Measurements from ENCODE around the gene PRKCE. TPM values are rescaled to one million over a fixed set of nuclear protein-coding genes. Genes with fewer than 3 reads are reported as not detected.
A peak's percentile ranks its signal among the peaks of the same experiment; 100 is the strongest.

Gene PRKCE
- total RNA-seq, 1 donor from 2014 or later = 23.6 TPM

DNA sequence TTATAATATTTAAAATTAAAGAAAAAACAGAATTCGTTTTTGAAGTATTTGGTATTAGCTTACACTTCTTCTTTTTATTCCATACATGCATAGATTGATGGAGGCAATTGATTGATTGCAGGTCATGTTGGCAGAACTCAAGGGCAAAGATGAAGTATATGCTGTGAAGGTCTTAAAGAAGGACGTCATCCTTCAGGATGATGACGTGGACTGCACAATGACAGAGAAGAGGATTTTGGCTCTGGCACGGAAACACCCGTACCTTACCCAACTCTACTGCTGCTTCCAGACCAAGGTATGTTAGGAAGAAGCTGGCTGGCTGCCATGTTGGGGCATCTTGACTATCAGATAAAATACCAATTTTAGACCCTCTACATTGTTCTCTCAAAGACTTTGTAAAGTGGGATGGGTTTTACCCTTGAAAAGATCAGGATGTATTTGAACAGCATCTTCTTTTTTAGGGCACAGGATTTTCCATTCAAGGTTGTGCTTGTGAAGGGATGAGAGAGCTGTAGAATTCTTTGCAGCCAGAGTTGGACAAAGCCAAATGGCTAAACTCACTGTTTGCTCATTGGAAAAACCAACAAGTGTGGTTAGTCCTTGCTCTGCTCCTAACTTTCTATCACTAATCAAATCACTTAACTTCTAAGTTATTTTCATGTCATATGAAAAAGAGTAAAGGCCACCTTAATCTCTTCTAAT lies 358.9 kb downstream of the PRKCE start:
- DNase-seq (ENCODE audit: low read depth in 2 of 2) = peak in 1 of 2 donors; percentile 19

DNA sequence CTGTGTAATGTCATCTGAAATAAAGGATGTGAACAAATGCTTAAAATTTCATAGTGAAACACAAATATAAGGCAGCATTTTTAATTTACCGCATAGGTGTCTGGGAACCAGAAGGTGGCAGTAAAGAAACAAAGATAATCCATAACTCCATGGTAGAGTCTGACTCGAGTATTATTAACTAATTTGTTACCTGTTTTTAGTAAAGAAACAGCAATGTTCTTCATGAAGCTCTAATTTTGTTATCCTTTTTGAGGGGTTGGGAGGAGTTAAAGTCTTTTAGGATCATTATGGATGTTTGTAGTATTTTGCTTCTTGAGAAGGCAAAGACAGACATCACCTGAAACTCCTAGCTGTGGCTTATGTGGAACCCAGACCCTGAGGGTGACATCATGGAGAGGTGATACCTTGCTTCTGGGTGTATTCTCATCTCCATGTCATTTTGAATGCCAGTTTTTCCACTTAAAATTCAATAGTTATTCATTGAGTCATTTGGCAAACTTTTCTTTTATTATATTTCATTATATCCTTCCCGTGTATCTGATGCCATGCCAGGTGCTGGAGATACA lies 359.5 kb downstream of the PRKCE start:
- DNase-seq (ENCODE audit: low read depth in 2 of 2) = peak; percentile 73 to 77

GRCh38 chr2:46012618-46013240 lies 361.3 kb downstream of the PRKCE start:
- no peak for DNase-seq (ENCODE audit: low read depth in 2 of 2)

DNA sequence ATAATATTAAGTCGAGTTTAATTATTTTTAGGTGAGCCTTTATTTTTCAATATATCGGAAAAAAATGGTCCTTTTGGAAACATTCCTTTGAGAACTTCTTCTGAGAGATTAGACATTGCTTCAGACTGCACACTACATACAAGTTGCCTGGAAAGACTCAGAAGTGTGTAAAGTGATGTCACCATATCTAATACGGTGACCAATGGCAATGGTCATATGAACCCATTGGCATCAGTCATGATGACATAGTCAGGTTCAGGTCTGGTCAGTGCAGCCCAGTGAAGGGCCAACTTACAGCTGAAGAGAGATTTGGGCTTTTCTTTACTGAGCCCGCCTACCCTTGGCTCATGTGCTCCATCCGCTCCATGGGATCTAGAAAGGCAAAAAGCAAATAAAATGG lies 362.3 kb downstream of the PRKCE start:
- DNase-seq (ENCODE audit: low read depth in 2 of 2) = no peak

GRCh38 chr2:46014911-46015654 lies 363.6 kb downstream of the PRKCE start:
- peak; percentile 87 to 88 for DNase-seq (ENCODE audit: low read depth in 2 of 2)

DNA sequence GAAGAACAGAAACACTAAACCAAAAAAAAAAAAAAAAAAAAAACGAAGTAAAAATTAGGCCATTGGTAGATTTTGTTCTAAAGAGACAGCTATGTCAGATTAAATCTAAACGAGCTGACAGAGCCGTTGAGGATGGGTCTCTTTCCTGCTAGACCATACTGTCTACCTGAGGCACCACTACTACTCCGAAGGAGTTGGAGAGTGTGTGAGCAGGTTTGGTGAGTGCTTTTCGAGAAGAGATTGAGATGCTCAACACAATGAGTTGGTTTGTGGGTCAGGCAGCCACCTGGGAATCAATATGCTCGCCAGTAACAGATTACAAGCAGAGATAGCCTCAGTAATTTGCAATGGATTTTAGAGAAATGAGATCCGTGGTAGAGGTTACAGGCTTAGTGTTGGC lies 364.2 kb downstream of the PRKCE start:
- no peak for DNase-seq (ENCODE audit: low read depth in 2 of 2)

- DNase-seq (ENCODE audit: low read depth in 2 of 2) = no peak
These were observed 364.6 kb downstream of the PRKCE start for GRCh38 chr2:46016091-46016490.

- no peak for DNase-seq (ENCODE audit: low read depth in 2 of 2)
These were observed 367.5 kb downstream of the PRKCE start for GRCh38 chr2:46018773-46019591.

- no peak for DNase-seq (ENCODE audit: low read depth in 2 of 2)
These were observed 368.9 kb downstream of the PRKCE start for GRCh38 chr2:46020416-46020815.

DNA sequence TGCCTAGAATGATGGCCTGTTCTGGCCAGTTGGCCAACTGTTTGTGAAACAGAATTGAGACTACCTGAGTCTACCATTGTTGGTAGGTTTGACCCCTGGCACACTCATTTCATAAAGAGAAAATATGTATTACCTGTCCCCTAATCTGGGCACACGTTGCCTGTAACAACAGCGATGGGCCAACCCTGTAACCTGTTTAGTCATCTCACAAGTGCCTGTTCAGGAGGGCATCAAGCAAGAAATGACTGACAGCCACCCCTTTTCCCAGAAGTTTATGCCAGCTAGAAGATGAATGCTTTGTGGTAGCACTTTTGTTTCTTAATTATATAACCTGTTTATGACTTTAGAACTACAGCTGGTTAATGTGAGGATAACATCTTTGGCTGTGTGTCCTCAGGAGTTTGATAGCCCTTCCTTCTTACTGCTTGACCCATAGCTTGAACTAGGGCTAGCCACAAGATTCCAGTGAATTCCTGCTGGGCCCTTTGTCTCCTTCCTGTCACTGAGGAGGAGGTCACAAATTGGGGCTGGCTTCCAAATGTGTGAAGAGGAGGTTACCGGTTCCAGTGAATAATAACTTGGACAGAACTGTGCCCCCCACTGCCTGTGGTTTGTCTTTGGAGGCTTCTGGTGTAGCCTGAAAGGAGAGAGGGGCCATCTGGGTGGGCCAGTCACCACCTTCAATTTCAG lies 371.8 kb downstream of the PRKCE start:
- DNase-seq (ENCODE audit: low read depth in 2 of 2) = no peak

DNA sequence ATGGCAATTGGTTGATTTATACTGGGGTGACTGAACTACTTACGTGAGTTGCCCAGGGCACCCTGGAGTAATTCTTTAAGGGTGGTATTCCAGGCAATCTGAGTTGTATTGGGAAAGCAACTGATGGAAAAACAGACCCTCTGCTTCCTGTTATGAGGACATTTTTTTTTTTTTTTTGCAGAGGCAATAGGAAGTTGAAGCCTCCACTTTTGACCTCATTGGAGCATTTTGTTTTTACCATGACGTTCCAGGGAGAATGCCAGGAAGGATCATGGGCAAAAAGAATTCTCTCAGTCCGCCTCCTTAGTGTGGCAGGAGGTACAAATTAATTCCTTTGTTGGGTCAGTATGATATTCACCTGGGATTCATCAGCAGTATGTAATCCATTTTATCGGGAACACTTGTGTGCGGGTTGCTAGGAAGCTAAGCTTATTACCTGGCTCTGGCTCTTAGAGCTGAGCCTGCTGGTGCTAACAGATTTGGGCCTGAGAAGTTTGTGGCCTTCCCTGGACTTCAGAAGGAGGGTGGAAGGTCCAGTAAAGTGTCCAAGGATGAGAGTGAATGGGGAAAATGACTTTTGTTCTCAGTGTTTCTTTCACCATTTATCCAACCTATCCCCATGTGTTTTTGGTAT lies 372.8 kb downstream of the PRKCE start:
- DNase-seq (ENCODE audit: low read depth in 2 of 2) = peak; percentile 45 to 73

GRCh38 chr2:46025081-46025480 lies 373.6 kb downstream of the PRKCE start:
- no peak for DNase-seq (ENCODE audit: low read depth in 2 of 2)

DNA sequence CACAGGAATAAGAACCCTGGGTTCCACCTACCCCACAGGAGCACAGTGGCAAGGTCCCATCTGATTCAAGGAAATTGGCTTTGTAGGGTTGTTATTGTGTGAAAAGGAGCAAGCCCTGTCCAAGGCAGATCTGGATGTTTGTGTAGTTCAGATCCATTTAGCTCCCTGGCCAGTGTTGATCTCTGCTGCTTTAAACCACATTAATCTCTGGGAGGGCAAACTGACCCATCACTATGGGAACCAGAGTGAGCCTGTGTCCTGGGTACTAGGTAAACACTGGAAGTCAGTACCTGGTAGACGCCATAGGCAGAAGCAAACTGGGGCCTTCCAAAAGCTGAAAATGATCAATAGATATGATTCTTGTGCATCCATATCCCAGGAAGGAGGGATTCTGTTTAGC lies 374.2 kb downstream of the PRKCE start:
- no peak for DNase-seq (ENCODE audit: low read depth in 2 of 2)

GRCh38 chr2:46026431-46026830 lies 375.0 kb downstream of the PRKCE start:
- no peak for DNase-seq (ENCODE audit: low read depth in 2 of 2)

- peak; percentile 58 to 97 for DNase-seq (ENCODE audit: low read depth in 2 of 2)
These were observed 377.9 kb downstream of the PRKCE start for GRCh38 chr2:46029332-46029811.

GRCh38 chr2:46030330-46030729 lies 378.9 kb downstream of the PRKCE start:
- no peak for DNase-seq (ENCODE audit: low read depth in 2 of 2)

DNA sequence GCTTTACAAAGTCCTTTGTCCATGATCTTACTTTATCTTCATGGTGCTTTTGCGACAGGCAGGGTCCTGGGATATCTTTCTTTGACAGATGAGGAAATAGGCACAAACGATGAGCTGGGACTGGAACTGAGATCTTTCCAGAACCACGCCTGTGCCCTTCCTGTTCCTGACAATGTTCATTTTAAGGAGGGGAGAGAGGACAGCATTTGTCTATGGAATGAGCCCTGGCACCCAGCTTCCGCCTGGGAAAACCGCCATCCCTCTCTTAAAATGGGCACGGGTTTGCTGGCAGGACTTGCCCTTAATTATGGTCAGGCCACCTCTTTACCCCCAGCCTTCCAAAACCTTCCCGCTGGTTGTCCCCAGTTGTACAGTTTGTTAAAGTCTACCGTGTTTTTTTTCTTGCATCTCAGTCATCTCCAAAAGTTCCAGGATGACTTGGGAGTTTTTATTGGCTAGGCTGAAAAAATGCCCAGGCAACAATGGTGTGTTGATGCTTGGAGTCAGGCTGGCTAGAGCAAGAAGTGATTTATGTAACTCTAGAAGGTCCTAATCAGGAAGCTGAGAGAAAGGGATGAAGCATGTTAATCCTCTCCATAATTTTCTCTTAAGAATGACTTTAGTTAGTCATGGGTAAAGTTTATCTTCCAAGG lies 380.8 kb downstream of the PRKCE start:
- peak in 1 of 2 donors; percentile 39 for DNase-seq (ENCODE audit: low read depth in 2 of 2)

DNA sequence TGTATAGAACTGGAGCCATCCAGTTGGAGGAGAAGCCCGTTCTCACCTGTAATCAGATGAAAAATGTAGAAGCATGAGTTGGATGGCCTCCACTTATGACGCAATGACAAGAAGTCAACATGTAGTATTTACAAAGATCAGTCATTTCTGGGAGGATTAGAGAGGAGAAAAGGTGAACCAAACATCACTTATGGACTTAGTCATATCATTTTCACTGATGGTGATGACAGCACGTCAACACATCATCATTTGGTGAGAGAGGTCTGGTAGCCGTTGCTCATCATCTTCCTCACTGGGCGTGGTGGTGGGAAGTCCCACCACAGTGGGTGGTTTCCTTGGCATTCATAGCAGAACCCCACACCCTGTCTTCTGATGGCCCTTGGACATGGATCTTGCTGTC lies 381.5 kb downstream of the PRKCE start:
- no peak for DNase-seq (ENCODE audit: low read depth in 2 of 2)

GRCh38 chr2:46034535-46034934 lies 383.1 kb downstream of the PRKCE start:
- peak in 1 of 2 donors; percentile 58 for DNase-seq (ENCODE audit: low read depth in 2 of 2)

- DNase-seq (ENCODE audit: low read depth in 2 of 2) = no peak
These were observed 385.5 kb downstream of the PRKCE start for GRCh38 chr2:46036929-46037328.
